Coronary artery (tissue), 2 donors: ENCODE results near the gene OR6X1.

Source experiments
- DNase-seq: peaks from one replicate; pipeline ENCODE4 v3.0.0-alpha.2; 2017; ENCODE audit warnings: low spot score
- H3K27ac ChIP-seq, 2 donors: fragments of 200-600 bp; sonication (generic); one replicate each; pipeline ENCODE4 v1.5.1; 2016 to 2019
- H3K4me3 ChIP-seq: fragments of 200-600 bp; sonication (generic); 2 replicates; pipeline ENCODE4 v1.5.1; 2016; ENCODE audit warnings: mild to moderate bottlenecking, moderate library complexity
- TF ChIP-seq, protein P1 (sequence below): fragments of 200-600 bp; sonication (generic); IDR thresholded peaks from one replicate; pipeline ENCODE4 v1.5.1; 2019; ENCODE audit warnings: antibody characterized with exemption

The OR6X1 gene

DNA sequence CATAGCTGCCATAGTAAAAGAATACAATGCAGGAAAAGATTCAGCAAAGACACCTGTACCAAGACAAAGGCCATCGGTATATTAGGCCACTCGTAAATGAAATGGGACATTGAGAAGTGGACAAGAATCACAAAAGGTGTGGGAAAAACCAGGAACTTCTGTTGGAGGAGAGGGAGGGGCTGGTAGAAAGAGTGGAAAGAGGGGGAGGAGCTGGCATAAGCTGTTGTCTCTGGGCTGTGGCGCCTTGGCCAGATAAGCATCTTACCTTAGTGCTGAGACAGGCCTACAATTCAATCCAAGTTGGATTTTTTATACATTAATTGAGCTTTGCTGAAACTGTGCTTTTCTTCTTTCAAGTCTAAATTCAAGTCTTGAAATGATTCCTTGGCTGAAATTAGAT is 50.0 kb downstream of the OR6X1 start:
- no peak overlapping the region for H3K4me3 ChIP-seq

More for the DNA sequence above, 50.0 kb downstream of the OR6X1 start:
- TF ChIP-seq, protein P1, sequence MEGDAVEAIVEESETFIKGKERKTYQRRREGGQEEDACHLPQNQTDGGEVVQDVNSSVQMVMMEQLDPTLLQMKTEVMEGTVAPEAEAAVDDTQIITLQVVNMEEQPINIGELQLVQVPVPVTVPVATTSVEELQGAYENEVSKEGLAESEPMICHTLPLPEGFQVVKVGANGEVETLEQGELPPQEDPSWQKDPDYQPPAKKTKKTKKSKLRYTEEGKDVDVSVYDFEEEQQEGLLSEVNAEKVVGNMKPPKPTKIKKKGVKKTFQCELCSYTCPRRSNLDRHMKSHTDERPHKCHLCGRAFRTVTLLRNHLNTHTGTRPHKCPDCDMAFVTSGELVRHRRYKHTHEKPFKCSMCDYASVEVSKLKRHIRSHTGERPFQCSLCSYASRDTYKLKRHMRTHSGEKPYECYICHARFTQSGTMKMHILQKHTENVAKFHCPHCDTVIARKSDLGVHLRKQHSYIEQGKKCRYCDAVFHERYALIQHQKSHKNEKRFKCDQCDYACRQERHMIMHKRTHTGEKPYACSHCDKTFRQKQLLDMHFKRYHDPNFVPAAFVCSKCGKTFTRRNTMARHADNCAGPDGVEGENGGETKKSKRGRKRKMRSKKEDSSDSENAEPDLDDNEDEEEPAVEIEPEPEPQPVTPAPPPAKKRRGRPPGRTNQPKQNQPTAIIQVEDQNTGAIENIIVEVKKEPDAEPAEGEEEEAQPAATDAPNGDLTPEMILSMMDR = no peak
- DNase-seq = no peak
- no peak overlapping the region for H3K27ac ChIP-seq
